Thyroid gland (tissue), 4 donors: ENCODE measurements around the gene TEX11.

Source experiments
- CTCF ChIP-seq, 6 experiments: fragments of 200-600 bp in 3 of 6; fragments of 450-650 bp in 3 of 6; sonication (generic) in 3 of 6; IDR thresholded peaks; one replicate each; pipeline ENCODE4 v1.5.1; 2016 to 2019; ENCODE audit warnings: antibody characterized with exemption in 6 of 6, mild to moderate bottlenecking in 2 of 6, inconsistent platforms in 1 of 6, moderate library complexity in 1 of 6
- POLR2A ChIP-seq, 2 donors: fragments of 450-650 bp; IDR thresholded peaks; one replicate each; pipeline ENCODE4 v1.6.1; 2017; ENCODE audit warnings: antibody characterized with exemption in 2 of 2, mild to moderate bottlenecking in 2 of 2, moderate library complexity in 1 of 2

DNA sequence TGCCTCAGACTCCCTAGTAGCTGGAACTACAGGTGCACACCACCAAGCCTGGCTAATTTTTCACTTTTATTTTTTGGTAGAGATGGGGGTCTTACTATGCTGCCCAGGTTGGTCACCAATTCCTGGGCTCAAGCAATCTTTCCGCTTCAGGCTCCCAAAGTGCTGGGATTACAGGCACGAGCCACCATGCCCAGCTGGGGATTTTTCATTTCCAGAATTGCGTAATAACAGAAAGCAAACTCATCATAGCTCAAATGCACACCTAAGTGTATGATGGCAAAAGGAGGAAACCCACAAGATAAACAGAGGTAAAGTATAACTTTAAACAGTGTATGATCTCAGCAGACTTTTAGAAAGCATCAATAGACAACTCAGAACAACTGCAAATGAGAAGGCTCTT, 56.2 kb downstream of the TEX11 start:
- no peak for TF ChIP-seq CTCF (IDR thresholded peaks at IDR 0.05)
- TF ChIP-seq POLR2A (IDR thresholded peaks at IDR 0.05), result no peak
